Peyer's patch (tissue), 4 donors: ENCODE measurements around the gene F5.

Source experiments
- CTCF ChIP-seq, 6 experiments: fragments of 450-650 bp in 4 of 6; fragments of 200-600 bp in 2 of 6; sonication (generic) in 1 of 6; IDR thresholded peaks; one replicate each; pipeline ENCODE4 v1.5.1; 2017 to 2019; ENCODE audit warnings: antibody characterized with exemption in 6 of 6, mild to moderate bottlenecking in 3 of 6, moderate library complexity in 1 of 6
- POLR2A ChIP-seq, 2 donors: fragments of 450-650 bp; IDR thresholded peaks; one replicate each; pipeline ENCODE4 v1.5.1; 2017; ENCODE audit warnings: antibody characterized with exemption in 2 of 2, mild to moderate bottlenecking in 2 of 2, moderate library complexity in 2 of 2

DNA sequence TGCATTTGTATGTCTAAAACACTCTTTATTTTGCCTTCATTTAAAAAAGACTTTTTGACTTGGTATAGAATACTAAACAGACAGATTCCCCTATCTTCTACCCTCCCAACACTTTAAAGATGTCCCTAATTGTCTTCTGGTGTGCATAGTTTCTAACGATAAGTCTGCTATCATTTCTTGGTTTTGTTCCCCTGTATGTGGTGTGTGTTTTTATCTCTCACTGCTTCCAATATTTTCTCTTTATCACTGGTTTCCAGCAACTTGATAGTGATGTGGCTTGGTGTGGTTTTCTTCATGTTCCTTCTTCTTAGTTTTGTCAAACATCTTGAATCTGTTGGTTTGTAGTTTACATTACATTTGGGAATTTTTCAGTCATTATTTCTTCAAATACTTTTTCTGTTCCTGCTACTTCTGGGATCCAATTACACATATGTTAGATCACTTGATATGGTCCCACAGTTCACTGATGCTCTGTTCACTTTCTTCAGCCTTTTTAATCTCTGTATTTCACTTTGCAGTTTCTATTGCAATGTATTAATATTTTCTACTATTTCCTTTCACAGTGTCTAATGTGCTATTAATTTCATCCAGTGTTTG lies 23.2 kb downstream of the F5 start:
- TF ChIP-seq CTCF (IDR thresholded peaks at IDR 0.05), result no peak
- no peak for TF ChIP-seq POLR2A (IDR thresholded peaks at IDR 0.05)
